ENCODE data around the gene NXPH4.

- TF ChIP-seq CTCF (IDR thresholded peaks at IDR 0.05) (no peak), POLR2A (IDR thresholded peaks at IDR 0.05) (no peak)
These were observed 8.6 kb upstream of the NXPH4 start for GRCh38 chr12:57207731-57208630.

Measured in esophagus squamous epithelium (tissue), 4 donors.